ENCODE data around the gene RPS6KA4. TPM values are rescaled to one million over a fixed set of nuclear protein-coding genes. Genes with fewer than 3 reads are reported as not detected.

RPS6KA4 gene
- 10 to 100 TPM; 16.5 to 48.7 (median 43.7) TPM for total RNA-seq
- 24.5 TPM for total RNA-seq (2013)
- 14.3 to 82.5 (median 37.4) reads per million in 29 experiments for total RNA-seq

GRCh38 chr11:64358907-64359711, at the start of gene RPS6KA4:
Gene RPS6KA4 (plus strand): TSS chr11:64359162. CDS start chr11:64359236, 74 bp downstream.
- Histone ChIP-seq H3K4me1 (ENCODE audit: control insufficient read depth in 1 of 2, extremely low read depth in 1 of 2, insufficient read depth in 2 of 2, low read length in 2 of 2) (peaks cover 14 to 47% of the 10 kb centered on the region in 2 experiments), H3K4me3 (ENCODE audit: control insufficient read depth in 1 of 2, extremely low read depth in 1 of 2, low read length in 1 of 2) (peak within 1 kb of the TSS; percentile 80 to 85), H3K36me3 (ENCODE audit: control insufficient read depth in 2 of 2, extremely low read depth in 1 of 2, insufficient read depth in 1 of 2, low read length in 1 of 2) (peaks cover 14 to 35% of the 10 kb centered on the region in 2 donors), H3K27ac (ENCODE audit: low read length) (peak within 1 kb of the TSS; percentile 60), H3K27me3 (replicated peaks in 1 of 2; ENCODE audit: control insufficient read depth in 2 of 2, extremely low read depth in 1 of 2, insufficient read depth in 2 of 2, low read length in 1 of 2) (no peaks in the 10 kb centered on the region), H3K9me3 (no peaks in the 10 kb centered on the region)
- under 1% methylated on average over 69 of the region's 70 CpGs for WGBS (ENCODE audit: insufficient coverage)
- Mint-ChIP-seq H3K27ac (peak within 1 kb of the TSS; percentile 85 to 87), H3K9me3 (no peaks in the 10 kb centered on the region), H3K4me3 (peak within 1 kb of the TSS; percentile 90 to 97 (median 91)), H3K4me1 (peaks cover 24 to 37% (median 31%) of the 10 kb centered on the region in 3 donors), H3K36me3 (peaks cover 14% of the 10 kb centered on the region), H3K27me3 (no peaks in the 10 kb centered on the region)
- DNase-seq, result peak in 15 of 35 experiments; percentile 13 to 70 (median 38)
- CTCF ChIA-PET, result no interaction called here
- POLR2A ChIA-PET, result no interaction called here
- peak; percentile 77 to 85 (median 82) for ATAC-seq (replicated peaks in 1 of 4)

- Mint-ChIP-seq H3K36me3 (peaks cover 13% of the 10 kb centered on the region), H3K27me3 (no peaks in the 10 kb centered on the region), H3K9me3 (no peaks in the 10 kb centered on the region), H3K27ac (peak overlapping the region; percentile 42 to 50), H3K4me3 (peak overlapping the region in 1 of 3 donors; percentile 39), H3K4me1 (peaks cover 22 to 28% (median 28%) of the 10 kb centered on the region in 3 donors)
- CTCF ChIA-PET, result no interaction called here
- Histone ChIP-seq H3K27ac (ENCODE audit: low read length) (no peak overlapping the region), H3K4me3 (ENCODE audit: control insufficient read depth in 1 of 2, extremely low read depth in 1 of 2, low read length in 1 of 2) (no peak overlapping the region), H3K4me1 (ENCODE audit: control insufficient read depth in 1 of 2, extremely low read depth in 1 of 2, insufficient read depth in 2 of 2, low read length in 2 of 2) (peaks cover 0 to 28% of the 10 kb centered on the region in 2 experiments), H3K36me3 (ENCODE audit: control insufficient read depth in 2 of 2, extremely low read depth in 1 of 2, insufficient read depth in 1 of 2, low read length in 1 of 2) (peaks cover 0 to 20% of the 10 kb centered on the region in 2 donors), H3K27me3 (replicated peaks in 1 of 2; ENCODE audit: control insufficient read depth in 2 of 2, extremely low read depth in 1 of 2, insufficient read depth in 2 of 2, low read length in 1 of 2) (no peaks in the 10 kb centered on the region), H3K9me3 (no peaks in the 10 kb centered on the region)
- WGBS (ENCODE audit: insufficient coverage), result 94% methylated on average over 9 of the region's 10 CpGs
- POLR2A ChIA-PET, result no interaction called here
- DNase-seq (no peak), ATAC-seq (replicated peaks in 1 of 4) (no peak)
Measured at GRCh38 chr11:64312947-64313346, 46.0 kb upstream of the RPS6KA4 start.

GRCh38 chr11:64313491-64314145, 45.3 kb upstream of the RPS6KA4 start:
- no peaks in the 10 kb centered on the region for H3K27me3 Mint-ChIP-seq
- H3K9me3 ChIP-seq, result no peaks in the 10 kb centered on the region
- WGBS (ENCODE audit: insufficient coverage), result 96% methylated on average over 12 of the region's 18 CpGs
- H3K36me3 Mint-ChIP-seq, result peaks cover 13% of the 10 kb centered on the region
- H3K4me3 ChIP-seq (ENCODE audit: control insufficient read depth in 1 of 2, extremely low read depth in 1 of 2, low read length in 1 of 2), result no peak overlapping the region
- H3K27me3 ChIP-seq (replicated peaks in 1 of 2; ENCODE audit: control insufficient read depth in 2 of 2, extremely low read depth in 1 of 2, insufficient read depth in 2 of 2, low read length in 1 of 2), result no peaks in the 10 kb centered on the region
- ATAC-seq (replicated peaks in 1 of 4) (no peak), DNase-seq (no peak)
- CTCF ChIA-PET, result no interaction called here
- H3K4me3 Mint-ChIP-seq, result no peak overlapping the region
- POLR2A ChIA-PET, result no interaction called here
- peaks cover 0 to 20% of the 10 kb centered on the region in 2 donors for H3K36me3 ChIP-seq (ENCODE audit: control insufficient read depth in 2 of 2, extremely low read depth in 1 of 2, insufficient read depth in 1 of 2, low read length in 1 of 2)
- H3K27ac Mint-ChIP-seq, result peak overlapping the region in 1 of 2 donors; percentile 50
- H3K4me1 ChIP-seq (ENCODE audit: control insufficient read depth in 1 of 2, extremely low read depth in 1 of 2, insufficient read depth in 2 of 2, low read length in 2 of 2), result peaks cover 0 to 33% of the 10 kb centered on the region in 2 experiments
- H3K27ac ChIP-seq (ENCODE audit: low read length), result no peak overlapping the region
- peaks cover 27 to 35% (median 30%) of the 10 kb centered on the region in 3 donors for H3K4me1 Mint-ChIP-seq
- no peaks in the 10 kb centered on the region for H3K9me3 Mint-ChIP-seq

GRCh38 chr11:64314146-64314804, 44.7 kb upstream of the RPS6KA4 start:
- peaks cover 13% of the 10 kb centered on the region for H3K36me3 Mint-ChIP-seq
- ATAC-seq (replicated peaks in 1 of 4) (no peak), DNase-seq (no peak)
- Histone ChIP-seq H3K27ac (ENCODE audit: low read length) (no peak overlapping the region), H3K36me3 (ENCODE audit: control insufficient read depth in 2 of 2, extremely low read depth in 1 of 2, insufficient read depth in 1 of 2, low read length in 1 of 2) (peaks cover 0 to 20% of the 10 kb centered on the region in 2 donors), H3K4me1 (ENCODE audit: control insufficient read depth in 1 of 2, extremely low read depth in 1 of 2, insufficient read depth in 2 of 2, low read length in 2 of 2) (peaks cover 2 to 40% of the 10 kb centered on the region in 2 experiments), H3K27me3 (replicated peaks in 1 of 2; ENCODE audit: control insufficient read depth in 2 of 2, extremely low read depth in 1 of 2, insufficient read depth in 2 of 2, low read length in 1 of 2) (no peaks in the 10 kb centered on the region), H3K4me3 (ENCODE audit: control insufficient read depth in 1 of 2, extremely low read depth in 1 of 2, low read length in 1 of 2) (no peak overlapping the region), H3K9me3 (no peaks in the 10 kb centered on the region)
- H3K4me3 Mint-ChIP-seq, result no peak overlapping the region
- H3K27me3 Mint-ChIP-seq, result no peaks in the 10 kb centered on the region
- ChIA-PET POLR2A (no interaction called here), CTCF (no interaction called here)
- WGBS (ENCODE audit: insufficient coverage), result 92% methylated on average over 12 of the region's 19 CpGs
- peaks cover 32 to 41% (median 35%) of the 10 kb centered on the region in 3 donors for H3K4me1 Mint-ChIP-seq
- no peaks in the 10 kb centered on the region for H3K9me3 Mint-ChIP-seq
- H3K27ac Mint-ChIP-seq, result peak overlapping the region in 1 of 2 donors; percentile 32

GRCh38 chr11:64314805-64315561, 44.0 kb upstream of the RPS6KA4 start:
- H3K27ac Mint-ChIP-seq, result peak overlapping the region in 1 of 2 donors; percentile 15

More at GRCh38 chr11:64314805-64315561, 44.0 kb upstream of the RPS6KA4 start:
- Histone ChIP-seq H3K4me1 (ENCODE audit: control insufficient read depth in 1 of 2, extremely low read depth in 1 of 2, insufficient read depth in 2 of 2, low read length in 2 of 2) (peaks cover 2 to 44% of the 10 kb centered on the region in 2 experiments), H3K36me3 (ENCODE audit: control insufficient read depth in 2 of 2, extremely low read depth in 1 of 2, insufficient read depth in 1 of 2, low read length in 1 of 2) (peaks cover 0 to 20% of the 10 kb centered on the region in 2 donors), H3K27me3 (replicated peaks in 1 of 2; ENCODE audit: control insufficient read depth in 2 of 2, extremely low read depth in 1 of 2, insufficient read depth in 2 of 2, low read length in 1 of 2) (no peaks in the 10 kb centered on the region), H3K4me3 (ENCODE audit: control insufficient read depth in 1 of 2, extremely low read depth in 1 of 2, low read length in 1 of 2) (no peak overlapping the region), H3K27ac (ENCODE audit: low read length) (no peak overlapping the region), H3K9me3 (no peaks in the 10 kb centered on the region)
- CTCF ChIA-PET, result no interaction called here
- DNase-seq (no peak), ATAC-seq (replicated peaks in 1 of 4) (no peak)
- POLR2A ChIA-PET, result no interaction called here
- WGBS (ENCODE audit: insufficient coverage), result 96% methylated on average over 22 of the region's 24 CpGs
- Mint-ChIP-seq H3K36me3 (peaks cover 13% of the 10 kb centered on the region), H3K4me3 (peak overlapping the region in 1 of 3 donors; percentile 41), H3K4me1 (peaks cover 33 to 47% (median 41%) of the 10 kb centered on the region in 3 donors), H3K27me3 (no peaks in the 10 kb centered on the region), H3K9me3 (no peaks in the 10 kb centered on the region)

Measured in T-cell (primary cell).